PFSK-1 (cell line): ENCODE results near the gene SASH1. TPM values are rescaled to one million over a fixed set of nuclear protein-coding genes. Genes with fewer than 3 reads are reported as not detected.
A peak's percentile ranks its signal among the peaks of the same experiment; 100 is the strongest.

Source experiments
- FOXP2 ChIP-seq: optimal IDR thresholded peaks from 2 replicates; pipeline ENCODE3; 2011; ENCODE audit warnings: borderline replicate concordance, control low read depth, inconsistent platforms; ENCODE audit not compliant: insufficient read depth; ENCODE audit errors: extremely low read length, extremely low read depth
- POLR2AphosphoS5 ChIP-seq: IDR thresholded peaks from 2 replicates; pipeline ENCODE4 v1.6.1; 2012; ENCODE audit warnings: low read depth, mild to moderate bottlenecking, control low read depth, low read length, moderate library complexity
- REST ChIP-seq, 2 experiments: IDR thresholded peaks; 2 replicates each; pipeline versions ENCODE4 v1.6.1 to v1.8.0; 2011 to 2012; ENCODE audit warnings: low read depth in 2 of 2, low read length in 2 of 2, control low read depth in 1 of 2, inconsistent platforms in 1 of 2, mild to moderate bottlenecking in 1 of 2, moderate library complexity in 1 of 2; ENCODE audit not compliant: insufficient read depth in 1 of 2
- SIN3A ChIP-seq: IDR thresholded peaks from 2 replicates; pipeline ENCODE4 v1.6.1; 2012; ENCODE audit warnings: mild to moderate bottlenecking, low read length, moderate library complexity, borderline replicate concordance; ENCODE audit not compliant: insufficient read depth
- TAF1 ChIP-seq: IDR thresholded peaks from 2 replicates; pipeline ENCODE4 v1.6.1; 2012; ENCODE audit warnings: low read length, control low read depth, borderline replicate concordance; ENCODE audit not compliant: insufficient read depth
- polyA plus RNA-seq: library from polyadenylated mRNA; unstranded; fragments of >200 nt; gene quantifications from one replicate; pipeline ENCODE4 v1.2.1, GENCODE V29; 2012; ENCODE audit warnings: low read depth, missing spikeins; ENCODE audit not compliant: insufficient read length

SASH1 gene
- polyA plus RNA-seq, result 14.9 TPM

GRCh38 chr6:148342350-148343046 is at the start of gene SASH1:
Gene SASH1 (plus strand): TSS chr6:148342838. CDS start chr6:148343068, 230 bp downstream.
- TF ChIP-seq FOXP2 (peak; percentile 21), SIN3A (no peak)

- TF ChIP-seq POLR2AphosphoS5, result no peak
Measured at GRCh38 chr6:148293181-148293995, 49.2 kb upstream of the SASH1 start.

- TF ChIP-seq FOXP2 (no peak), POLR2AphosphoS5 (no peak), TAF1 (no peak), REST (IDR thresholded peaks at IDR 0.05; ENCODE audit: insufficient read depth in 1 of 2, low read depth in 2 of 2, low read length in 2 of 2) (no peak), SIN3A (no peak)
Measured at GRCh38 chr6:148294059-148294458, 48.6 kb upstream of the SASH1 start.

- no peak for TF ChIP-seq REST (IDR thresholded peaks at IDR 0.05; ENCODE audit: insufficient read depth in 1 of 2, low read depth in 2 of 2, low read length in 2 of 2)
- TF ChIP-seq TAF1, result no peak
- no peak for TF ChIP-seq FOXP2
- TF ChIP-seq POLR2AphosphoS5, result no peak
- no peak for TF ChIP-seq SIN3A
Measured at GRCh38 chr6:148295261-148295887, 47.3 kb upstream of the SASH1 start.

- TF ChIP-seq FOXP2 (no peak), SIN3A (no peak), POLR2AphosphoS5 (no peak)
Measured at GRCh38 chr6:148296771-148297170, 45.9 kb upstream of the SASH1 start.

GRCh38 chr6:148298683-148299082 is 44.0 kb upstream of the SASH1 start:
- no peak for TF ChIP-seq FOXP2
- TF ChIP-seq SIN3A, result no peak
- no peak for TF ChIP-seq REST (IDR thresholded peaks at IDR 0.05; ENCODE audit: insufficient read depth in 1 of 2, low read depth in 2 of 2, low read length in 2 of 2)
- TF ChIP-seq POLR2AphosphoS5, result no peak
- TF ChIP-seq TAF1, result no peak
